Activated naive CD4-positive, alpha-beta T cell treated with Interleukin-2 at 50 U/mL for 16 hours (primary cell): ENCODE data around the gene ANKDD1B.

Experiments used
- DNase-seq: peaks from one replicate; pipeline ENCODE4 v3.0.0-alpha.2; 2020

Gene ANKDD1B

DNA sequence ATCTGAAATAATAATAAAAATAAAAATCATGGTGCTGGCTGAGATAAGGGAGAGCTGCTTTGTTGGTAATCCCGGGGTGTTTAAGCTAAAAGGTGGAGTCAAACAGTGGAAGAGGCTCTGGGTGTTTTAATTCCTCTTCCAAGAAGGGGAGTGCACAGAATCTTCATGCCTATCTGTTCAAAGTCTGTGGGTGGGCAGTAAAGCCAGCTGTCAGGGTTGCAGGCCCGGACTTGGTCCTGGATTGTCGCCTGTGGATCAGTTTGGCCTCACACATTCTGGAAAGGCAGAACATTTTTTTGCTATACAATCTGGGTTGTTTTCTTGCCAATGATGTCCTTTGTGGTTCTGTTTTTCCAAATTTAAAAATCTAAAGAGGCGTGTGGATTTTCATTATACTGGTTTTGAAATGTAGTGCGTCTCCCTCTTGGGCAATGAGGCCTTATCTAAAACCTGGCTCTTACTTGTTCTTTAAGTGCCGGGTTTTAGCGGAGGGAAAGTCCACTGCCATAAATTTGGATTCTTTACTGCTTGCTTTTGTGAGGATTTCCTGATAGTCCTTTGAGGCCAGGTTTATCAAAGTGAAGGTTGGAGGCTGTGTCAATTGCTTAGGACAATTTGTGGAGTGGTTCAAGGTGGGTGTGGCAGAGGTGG is 5.8 kb downstream of the ANKDD1B start:
- DNase-seq, result no peak

DNA sequence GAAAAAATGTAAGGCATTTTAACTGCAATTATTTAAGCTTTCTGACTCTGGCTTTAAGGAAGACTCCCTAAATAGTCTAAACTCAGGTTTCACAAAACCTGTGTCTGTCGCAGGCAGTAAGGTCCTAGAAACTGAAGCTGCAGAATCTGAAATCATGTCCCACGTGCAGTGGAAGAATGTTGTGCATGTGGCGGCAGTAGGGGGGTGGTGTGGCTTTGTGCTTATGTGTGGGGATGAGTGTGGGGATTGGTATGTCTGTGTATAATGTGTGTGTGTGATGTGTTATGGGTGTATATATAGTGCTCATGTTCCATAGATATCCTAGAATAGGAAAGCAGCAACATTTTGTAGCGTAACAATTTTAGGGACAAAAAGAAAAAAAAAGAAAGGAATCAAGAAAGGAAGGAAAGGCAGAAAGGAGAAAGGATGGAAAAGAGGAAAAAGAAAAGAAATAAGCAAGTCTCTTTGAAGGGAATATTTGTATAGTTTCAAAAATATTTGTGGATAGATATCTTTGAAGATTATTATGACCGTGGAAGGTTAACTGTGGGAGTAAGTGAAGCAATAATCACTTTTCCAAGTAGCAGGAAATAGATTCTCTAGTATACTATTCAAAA is 6.6 kb downstream of the ANKDD1B start:
- DNase-seq, result no peak

GRCh38 chr5:75620184-75620959 is 9.1 kb downstream of the ANKDD1B start:
- no peak for DNase-seq

DNA sequence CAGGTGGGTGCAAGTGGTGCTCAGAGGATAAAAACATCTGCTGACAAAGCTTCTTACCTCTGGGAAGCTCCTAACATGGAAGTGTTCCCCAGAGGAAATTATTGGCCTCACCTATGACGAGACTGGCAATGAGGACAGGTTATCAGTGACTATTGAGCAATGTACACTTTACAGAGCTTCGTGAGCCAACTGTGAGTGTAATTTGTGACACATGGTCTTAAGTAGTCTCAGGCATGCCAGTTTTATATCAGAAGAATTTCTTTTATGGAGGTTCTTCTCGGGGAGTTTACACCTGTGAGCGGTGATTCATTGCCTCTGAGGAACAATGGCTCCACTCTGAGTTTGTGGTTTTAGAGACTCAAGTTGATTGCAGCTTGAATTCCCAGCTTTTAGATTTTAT is 11.3 kb downstream of the ANKDD1B start:
- no peak for DNase-seq

- DNase-seq, result no peak
These were observed 12.6 kb downstream of the ANKDD1B start for GRCh38 chr5:75623846-75624245.

GRCh38 chr5:75626959-75627358 is 15.7 kb downstream of the ANKDD1B start:
- DNase-seq, result no peak

GRCh38 chr5:75627801-75628200 is 16.5 kb downstream of the ANKDD1B start:
- DNase-seq, result no peak

- no peak for DNase-seq
These were observed 19.6 kb downstream of the ANKDD1B start for GRCh38 chr5:75630875-75631274.

- DNase-seq, result no peak
These were observed 21.1 kb downstream of the ANKDD1B start for GRCh38 chr5:75632321-75632720.

- DNase-seq, result no peak
These were observed 26.7 kb downstream of the ANKDD1B start for GRCh38 chr5:75637949-75638348.

DNA sequence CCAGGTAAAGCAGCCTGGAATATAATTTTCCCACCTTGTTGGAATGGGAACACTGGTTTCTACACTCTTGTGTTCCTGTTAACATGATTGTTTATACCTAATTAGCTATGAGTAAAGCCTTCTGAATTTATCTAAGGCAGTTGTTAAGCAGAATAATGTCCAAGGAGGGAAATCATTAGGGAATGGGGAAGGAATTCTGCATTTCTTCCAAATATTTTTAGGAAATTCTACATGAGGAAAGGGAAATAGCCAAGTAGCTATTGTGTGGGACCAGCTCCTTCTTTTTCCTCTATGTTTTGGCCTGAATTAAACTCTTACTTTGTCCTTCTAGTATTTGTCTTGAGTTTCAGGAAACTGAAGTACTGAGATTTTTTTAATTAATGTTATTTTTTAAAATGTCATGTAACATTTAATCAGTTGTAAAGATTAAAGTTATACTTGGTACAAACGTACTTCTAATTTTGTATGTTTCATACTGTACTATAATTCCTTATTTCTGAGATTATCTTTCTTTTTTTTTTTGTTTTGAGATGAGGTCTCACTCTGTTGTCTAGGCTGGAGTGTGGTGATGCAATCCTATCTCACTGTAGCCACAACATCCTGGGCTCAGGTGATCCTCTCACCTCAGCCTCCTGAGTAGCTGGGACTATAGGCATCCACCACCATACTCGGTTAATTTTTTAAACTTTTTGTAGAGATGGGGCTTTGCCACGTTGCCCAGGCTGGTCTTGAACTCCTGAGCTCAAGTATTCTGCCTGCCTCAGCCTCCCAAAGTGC is 28.5 kb downstream of the ANKDD1B start:
- no peak for DNase-seq

DNA sequence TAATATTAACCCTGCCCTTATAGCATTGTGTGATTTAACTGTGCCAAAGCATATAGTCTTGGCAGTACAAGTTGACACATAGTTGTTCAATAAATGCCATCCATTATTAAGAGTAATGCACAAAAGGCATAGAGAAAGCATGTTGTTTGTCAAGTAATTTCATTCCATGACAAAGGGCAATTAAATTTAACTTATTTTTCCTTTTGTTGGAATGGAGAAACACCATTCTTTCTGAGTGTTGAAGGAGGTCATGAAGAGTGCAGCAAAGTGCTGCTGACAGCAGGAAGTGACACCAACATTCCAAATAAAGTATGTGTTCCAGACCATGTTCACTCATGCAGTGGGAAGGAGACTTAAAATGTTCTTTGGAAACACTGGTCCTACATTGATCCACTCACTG is 29.1 kb downstream of the ANKDD1B start:
- no peak for DNase-seq

- no peak for DNase-seq
These were observed 29.6 kb downstream of the ANKDD1B start for GRCh38 chr5:75640826-75641225.

DNA sequence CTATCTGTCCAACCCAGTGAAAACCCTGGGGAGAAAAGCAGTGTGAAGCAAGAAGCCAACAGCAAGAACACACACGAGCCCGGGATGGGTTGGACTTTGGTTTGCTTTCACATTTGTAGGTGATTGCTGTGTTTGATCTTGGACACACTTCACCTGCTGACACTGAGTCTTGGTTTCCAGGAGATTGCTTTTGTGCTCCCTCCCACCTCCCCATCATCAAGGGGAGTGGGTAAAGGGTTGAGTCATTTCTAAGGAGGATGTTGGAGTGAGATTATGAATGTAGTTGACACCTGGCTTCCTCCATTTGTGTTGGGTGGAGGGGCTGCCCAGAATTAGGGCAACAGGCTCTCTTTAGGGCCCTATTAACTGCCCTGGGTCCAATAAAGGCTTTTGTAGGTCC is 37.5 kb downstream of the ANKDD1B start:
- no peak for DNase-seq

DNA sequence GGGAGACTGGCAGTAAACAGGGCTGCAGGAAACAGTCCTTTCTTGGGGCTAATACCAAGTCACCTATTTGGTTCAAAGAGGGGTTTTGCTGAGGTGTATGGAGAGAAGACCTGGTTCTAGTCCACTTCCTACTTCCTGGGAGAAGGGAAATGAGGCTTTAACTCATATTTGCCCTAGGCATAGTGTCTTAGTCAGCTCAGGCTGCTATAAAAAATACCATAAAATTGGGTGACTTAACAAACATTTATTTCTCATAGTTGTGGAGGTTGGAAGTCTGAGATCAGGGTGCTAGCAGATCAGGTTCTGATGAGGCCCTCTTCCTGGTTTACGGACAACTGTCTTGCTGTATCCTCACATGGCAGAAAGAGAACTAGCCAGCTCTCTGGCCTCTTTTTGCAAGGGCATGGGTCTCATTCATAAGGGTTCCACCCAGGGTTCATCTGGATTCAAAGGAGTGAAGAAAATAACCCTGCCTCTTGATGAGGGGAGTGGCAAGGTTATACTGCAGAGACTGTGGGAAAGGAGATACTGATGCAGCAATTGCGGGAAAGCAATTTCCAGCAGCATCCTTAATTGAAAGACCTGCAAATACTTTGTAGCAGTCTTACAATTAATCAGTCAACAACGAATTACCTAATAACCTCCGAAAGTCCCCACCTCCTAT is 40.5 kb downstream of the ANKDD1B start:
- DNase-seq, result no peak

DNA sequence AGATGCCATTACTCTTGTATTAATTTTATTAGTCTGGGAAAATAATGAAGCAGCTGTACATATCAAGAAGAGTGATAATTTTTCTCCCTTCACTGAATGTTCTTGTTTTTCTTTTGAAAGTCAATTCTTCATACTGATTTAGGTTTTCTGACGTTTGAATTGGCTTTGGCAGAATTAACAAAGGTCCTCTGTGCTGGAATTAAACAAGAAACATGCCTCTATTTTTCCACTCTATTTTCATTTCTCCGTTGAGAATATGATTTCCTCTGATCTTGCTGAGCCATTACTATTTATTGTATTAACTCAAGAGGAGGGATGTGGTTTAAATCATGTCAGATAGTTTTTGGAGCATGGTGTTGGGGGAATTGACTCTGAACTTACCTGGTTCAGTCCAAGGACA is 42.3 kb downstream of the ANKDD1B start:
- no peak for DNase-seq

GRCh38 chr5:75654693-75655295 is 43.5 kb downstream of the ANKDD1B start:
- DNase-seq, result no peak

- no peak for DNase-seq
These were observed 45.2 kb downstream of the ANKDD1B start for GRCh38 chr5:75656311-75657003.

DNA sequence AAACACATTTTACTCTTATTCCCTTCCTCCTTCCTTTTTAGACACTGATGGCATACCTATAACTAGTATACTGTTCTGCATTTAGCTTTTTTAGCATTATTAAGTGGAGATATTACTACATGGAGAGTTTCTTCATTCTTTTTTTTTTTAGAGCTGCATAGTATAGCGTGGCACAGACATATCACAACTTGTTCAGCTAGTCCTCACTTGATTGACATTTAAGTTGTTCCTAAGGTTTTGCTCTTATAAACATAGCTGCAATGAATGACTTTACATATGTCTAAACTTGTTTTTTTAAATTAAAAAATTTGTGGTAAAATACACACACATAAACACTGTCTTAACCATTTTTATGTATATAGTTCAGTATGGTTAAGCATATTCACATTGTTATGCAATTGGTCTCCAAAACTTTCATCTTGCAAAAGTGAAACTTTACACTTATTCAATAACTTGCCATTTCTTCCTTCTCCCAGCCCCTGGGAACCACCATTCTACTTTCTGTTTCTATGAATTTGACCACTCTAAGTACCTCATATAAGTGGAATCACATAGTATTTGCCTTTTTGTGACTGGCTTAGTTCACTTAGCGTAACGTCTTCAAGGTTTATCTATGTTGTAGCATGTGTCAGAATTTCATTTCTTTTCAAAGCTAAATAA is 48.7 kb downstream of the ANKDD1B start:
- no peak for DNase-seq

DNA sequence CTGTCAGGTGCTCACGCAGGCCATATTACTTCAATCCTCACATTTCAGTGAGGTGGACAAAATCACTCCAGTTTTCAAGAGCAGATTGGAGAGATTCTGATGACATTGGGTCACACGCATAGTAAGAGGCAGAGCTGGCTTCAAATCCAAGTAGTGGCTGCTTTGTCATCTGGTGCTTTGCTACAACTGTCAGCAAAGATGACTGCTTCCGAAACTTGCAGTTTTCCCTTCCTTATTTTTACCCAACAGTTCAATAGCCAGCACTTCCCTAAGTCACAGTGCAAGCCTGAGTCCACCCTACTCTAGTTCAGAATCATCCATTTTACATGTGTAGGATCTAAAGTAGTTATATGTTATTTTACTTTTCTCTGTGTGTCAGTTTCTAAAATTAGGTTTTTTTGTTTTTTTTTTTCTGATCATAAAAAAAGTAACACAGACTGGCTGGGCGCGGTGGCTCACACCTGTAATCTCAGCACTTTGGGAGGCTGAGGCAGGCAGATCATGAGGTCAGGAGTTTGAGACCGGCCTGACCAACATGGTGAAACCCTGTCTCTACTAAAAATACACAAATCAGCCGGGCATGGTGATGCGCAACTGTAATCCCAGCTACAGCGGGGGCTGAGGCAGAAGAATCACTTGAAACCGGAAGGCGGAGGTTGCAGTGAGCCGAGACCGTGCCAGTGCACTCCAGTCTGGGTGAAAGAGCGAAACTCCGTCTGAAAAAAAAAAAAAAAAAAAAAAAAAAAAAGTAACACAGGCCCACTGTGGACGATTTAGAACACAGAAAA is 49.6 kb downstream of the ANKDD1B start:
- no peak for DNase-seq
